ENCODE measurements around the gene PDSS2.

PDSS2 gene

DNA sequence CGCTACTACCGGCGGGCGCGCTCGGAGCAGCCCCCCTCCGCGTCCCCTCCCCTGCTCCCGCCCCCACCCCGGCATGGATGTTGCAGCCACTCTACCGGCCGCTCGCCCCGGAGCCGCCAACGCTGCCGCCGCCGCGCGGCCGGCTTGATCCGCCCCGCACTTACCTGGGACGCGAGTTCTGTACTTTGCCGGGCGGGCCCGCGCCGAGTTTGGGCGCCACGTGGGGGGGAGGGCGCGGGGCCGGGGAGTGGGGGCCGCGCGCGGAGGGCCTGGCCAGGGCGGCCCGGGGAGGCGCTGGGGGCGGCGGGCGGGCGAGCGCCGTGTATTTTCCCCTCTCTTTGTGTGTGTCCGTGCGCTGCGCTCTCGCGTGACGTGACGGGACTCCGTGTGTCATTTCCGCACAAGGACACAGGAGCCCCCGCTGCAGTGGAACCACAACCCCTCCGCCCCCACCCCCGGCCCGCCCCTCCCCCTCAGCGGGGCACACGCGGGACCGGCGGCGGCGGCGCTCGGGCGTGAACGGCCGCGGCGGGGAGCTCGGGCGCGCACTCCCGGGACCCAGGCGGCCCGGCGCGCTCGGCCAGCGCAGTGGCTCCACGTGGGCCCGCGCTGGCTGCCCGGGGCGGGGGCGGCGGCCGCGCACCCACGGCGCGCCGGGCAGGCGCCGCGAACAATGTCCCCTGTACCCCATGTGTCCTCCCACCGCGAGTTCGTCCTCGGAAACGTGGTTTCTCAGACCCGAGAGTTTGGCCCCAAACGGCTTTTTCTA is 344.3 kb downstream of the PDSS2 start, which contains the start of gene BEND3:
Gene BEND3, minus strand, starts transcription at position 590 of the 769 bp plus-strand sequence. CDS start 16,230 bp downstream, outside the sequence.
- peak; percentile 49 for DNase-seq

DNA sequence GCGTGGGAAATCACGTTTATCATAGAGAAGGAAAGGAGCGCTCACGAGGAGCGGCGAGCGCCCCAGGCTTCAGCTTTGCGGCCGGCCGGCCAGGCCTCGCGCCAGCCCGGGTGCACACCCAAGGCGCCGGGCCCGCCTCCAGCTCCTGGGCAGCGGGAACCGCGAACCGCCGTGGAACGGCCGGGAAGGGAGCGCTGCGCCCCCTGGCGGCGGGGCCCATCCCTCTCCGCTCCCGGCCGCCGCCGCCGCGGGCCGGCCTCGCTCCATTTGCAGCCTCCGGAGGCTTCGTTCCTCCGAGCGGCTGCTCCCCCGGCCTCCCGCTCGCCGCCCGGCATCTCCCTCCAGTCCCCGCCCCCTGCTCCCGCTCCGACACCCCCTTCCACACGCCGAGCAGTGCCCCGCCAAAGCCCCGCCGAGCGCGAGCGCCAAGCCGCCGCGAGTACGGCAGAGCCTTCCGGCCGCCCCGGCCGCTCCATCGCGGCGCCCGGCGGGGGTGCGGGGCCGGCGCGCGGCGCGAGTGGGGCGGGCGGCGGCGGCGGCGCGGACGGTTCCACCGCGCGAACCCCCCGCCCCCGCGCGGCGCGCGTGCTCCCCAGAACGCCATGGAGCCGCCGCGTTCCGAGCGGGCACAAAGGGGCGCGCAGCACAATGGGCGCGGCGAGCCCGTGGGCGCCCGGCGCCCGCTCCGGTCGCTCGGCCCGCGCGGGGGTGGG is 345.0 kb downstream of the PDSS2 start:
- peak; percentile 92 for DNase-seq

DNA sequence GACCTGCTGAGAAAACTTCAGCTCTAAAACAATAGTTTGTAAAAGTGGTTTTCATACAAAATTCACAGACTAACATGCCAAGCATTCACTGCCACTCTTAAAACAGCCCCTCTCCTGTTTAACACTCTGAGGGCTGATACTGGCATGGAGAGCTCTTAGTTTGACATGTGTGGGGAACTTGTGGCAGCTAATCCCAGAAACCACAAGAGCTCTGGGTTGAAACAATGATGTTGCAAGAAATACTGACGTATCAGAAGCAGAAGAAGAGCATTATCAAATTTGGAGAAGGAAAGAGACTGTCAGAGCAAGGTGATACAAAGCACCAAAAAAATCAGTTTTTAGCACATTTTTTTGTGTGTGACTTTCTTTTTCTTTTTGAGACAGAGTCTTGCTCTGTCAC is 349.2 kb downstream of the PDSS2 start:
- DNase-seq: peak; percentile 86

DNA sequence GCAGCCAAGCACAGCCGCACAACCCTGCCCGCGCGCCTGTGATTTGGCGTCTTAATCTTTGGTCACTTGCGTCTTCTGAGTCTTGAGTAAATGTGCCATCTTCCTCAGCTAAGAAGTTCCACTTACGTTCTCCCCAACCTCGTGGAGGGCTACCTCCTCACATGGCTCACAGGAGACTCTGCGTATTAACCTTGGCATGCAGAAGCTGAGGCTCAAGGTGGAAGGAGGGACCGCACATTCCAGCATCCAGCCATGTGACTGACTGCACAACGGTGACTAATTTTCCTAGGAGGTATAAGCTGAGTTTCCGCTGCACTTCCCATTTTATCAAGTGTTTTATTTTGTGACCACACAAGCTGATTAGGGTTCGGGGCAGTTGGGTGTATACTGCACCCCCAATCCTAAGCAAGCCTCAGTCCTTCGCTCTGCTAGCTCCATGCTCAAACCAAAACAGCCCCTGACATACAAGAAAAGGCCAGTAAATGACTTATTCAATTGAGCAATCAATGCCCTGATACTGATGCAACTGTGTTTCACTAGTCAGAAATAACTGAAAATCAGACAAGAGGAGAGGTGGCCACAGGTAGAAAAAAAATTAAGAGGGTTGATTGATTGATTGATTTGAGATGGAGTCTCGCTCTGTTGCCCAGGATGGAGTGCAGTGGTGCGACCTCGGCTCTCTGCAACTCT is 351.0 kb downstream of the PDSS2 start:
- peak; percentile 13 for DNase-seq

DNA sequence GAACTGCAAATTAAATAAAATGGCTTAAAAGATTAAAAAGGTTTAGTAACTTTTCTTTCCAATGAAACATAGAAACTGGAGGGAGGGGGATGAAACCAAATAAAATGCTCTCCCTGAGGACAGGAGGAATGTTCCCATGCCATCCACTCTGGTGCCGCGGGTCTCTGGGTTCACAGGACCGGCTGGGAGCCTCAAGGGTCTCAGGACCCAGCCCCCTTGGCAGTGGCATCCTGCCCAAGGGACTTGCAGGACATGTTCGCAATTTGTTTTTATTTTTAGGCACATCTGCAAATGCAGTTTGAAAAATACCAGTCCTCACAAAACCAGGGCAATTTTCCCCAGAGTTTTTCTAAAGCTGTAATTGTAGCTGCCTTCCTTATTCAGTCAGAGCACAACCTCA is 351.6 kb downstream of the PDSS2 start:
- DNase-seq: no peak

DNA sequence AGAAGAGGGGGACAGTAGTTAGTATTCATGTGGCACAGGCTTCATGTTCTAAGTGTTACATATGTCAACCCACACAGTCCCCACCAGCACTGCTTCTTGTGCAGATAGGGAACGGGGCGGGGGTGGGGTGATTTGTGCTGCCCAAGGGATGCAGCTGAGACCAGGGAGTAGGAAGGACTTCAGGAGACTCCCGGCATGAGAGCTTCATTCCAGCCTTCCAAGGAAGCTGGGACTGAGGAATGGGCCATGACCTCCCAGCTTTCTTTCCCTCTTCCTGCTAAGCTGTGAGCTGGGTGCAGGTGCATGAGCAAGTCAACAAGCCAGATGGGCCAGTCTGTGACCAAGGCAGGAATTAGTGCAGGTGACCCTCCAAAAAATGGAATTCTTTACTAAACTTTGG is 353.2 kb downstream of the PDSS2 start:
- DNase-seq: no peak

DNA sequence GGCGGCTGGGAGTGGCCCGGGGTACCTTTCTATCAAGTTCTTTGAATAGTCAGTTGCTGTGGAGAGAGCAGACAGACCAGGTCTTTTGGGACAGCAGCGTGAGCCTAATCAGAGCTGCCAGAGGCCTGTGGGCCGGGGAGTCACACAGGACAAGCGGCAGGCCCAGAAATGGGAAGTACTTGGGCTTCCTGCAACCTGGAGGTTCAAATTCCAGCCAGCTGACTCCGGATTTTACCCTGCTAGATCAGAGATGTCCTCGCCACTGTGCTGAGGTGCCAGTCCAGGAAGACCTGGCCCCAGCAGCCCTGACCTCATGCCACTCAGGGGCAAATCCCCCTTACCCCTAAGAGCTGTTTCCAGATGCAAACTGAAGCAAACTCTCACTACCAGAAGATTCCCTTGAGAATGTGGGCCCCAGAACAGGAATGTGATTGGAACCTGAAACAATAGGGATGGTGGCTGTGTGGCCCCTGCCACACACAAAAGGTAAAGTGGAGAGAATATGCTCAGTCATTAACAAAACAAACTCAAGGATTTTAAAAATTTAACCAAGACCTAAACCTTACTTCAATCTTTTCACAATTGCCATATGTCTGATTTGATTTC is 353.8 kb downstream of the PDSS2 start:
- no peak for DNase-seq

DNA sequence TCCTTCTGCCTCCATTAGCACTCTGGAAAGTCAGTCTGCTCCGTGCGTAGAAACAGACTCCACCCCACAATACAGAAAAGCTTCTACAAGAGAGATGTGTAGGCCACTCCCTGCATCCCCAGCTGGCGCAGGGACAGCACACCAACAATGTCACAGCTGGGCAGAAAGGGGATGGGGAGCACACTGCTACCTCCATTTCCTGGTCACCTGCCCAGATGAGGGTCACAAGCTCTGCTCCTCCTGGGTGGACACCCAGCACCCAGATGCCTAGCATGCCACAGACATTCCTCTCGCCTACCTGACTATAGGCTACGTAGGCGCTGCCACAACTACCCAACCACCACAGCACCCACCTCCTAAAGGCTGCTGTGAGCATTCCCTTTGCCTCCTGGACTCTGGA is 356.3 kb downstream of the PDSS2 start:
- DNase-seq: no peak

Measured in hematopoietic multipotent progenitor cell treated with erythropoietin and hydrocortisone succinate and interleukin-3 and kit ligand, for 6 days (in vitro differentiated cells).